Uterine smooth muscle cell (primary cell): ENCODE results near the gene HDAC5. TPM values are rescaled to one million over a fixed set of nuclear protein-coding genes. Genes with fewer than 3 reads are reported as not detected.

Source experiments
- total RNA-seq: library from RNA; depleted of rRNA; stranded (reverse); fragments of >200 nt; gene quantifications from 2 replicates; pipeline ENCODE4 v1.2.3, GENCODE V29; 2014

HDAC5 gene
- 66.2 and 79.5 TPM in 2 replicates for total RNA-seq

GRCh38 chr17:44123356-44124117 lies at the start of gene HDAC5:
Gene HDAC5, minus strand, starts transcription at chr17:44123641. Its CDS starts 6,126 bp downstream, at chr17:44117515.

GRCh38 chr17:44170499-44171201 lies 47.2 kb upstream of the HDAC5 start, which contains the start of gene ASB16:
Gene ASB16, plus strand, starts transcription at chr17:44170704. Its CDS starts 86 bp downstream, at chr17:44170790.

GRCh38 chr17:44070455-44071197 lies 52.8 kb downstream of the HDAC5 start, which contains the start of gene G6PC3:
Gene G6PC3, plus strand, starts transcription at chr17:44070735. Its CDS starts 231 bp downstream, at chr17:44070966.

GRCh38 chr17:44066204-44066930 lies 57.1 kb downstream of the HDAC5 start, which contains the start of gene LSM12:
Gene LSM12, minus strand, starts transcription at chr17:44066671. Its CDS starts 84 bp downstream, at chr17:44066587.

Other genes with a start within 250 kb of the HDAC5 start
- gene MPP2, start 216.1 kb downstream of the HDAC5 start, total RNA-seq, result 2.1 and 3.9 TPM in 2 replicates
- not detected in 2 replicates for gene PPY, start 181.2 kb downstream of the HDAC5 start, total RNA-seq
- not detected in 2 replicates for gene PYY, start 169.7 kb downstream of the HDAC5 start, total RNA-seq
- gene NAGS, start 119.0 kb downstream of the HDAC5 start, total RNA-seq, result 2.9 and 6.4 TPM in 2 replicates
- 88.3 and 104 TPM in 2 replicates for gene TMEM101, start 108.7 kb downstream of the HDAC5 start, total RNA-seq
- gene LSM12, start 57.0 kb downstream of the HDAC5 start, total RNA-seq, result 28.9 and 30.1 TPM in 2 replicates
- 23.5 and 25.1 TPM in 2 replicates for gene G6PC3, start 52.9 kb downstream of the HDAC5 start, total RNA-seq
- 1.00 and 5.1 TPM in 2 replicates for gene HROB, start 18.3 kb upstream of the HDAC5 start, total RNA-seq
- gene ASB16, start 47.1 kb upstream of the HDAC5 start, total RNA-seq, result under 0.01 and 0.25 TPM in 2 replicates
- 24.5 and 28.1 TPM in 2 replicates for gene TMUB2, start 63.3 kb upstream of the HDAC5 start, total RNA-seq
- 40.2 and 46.3 TPM in 2 replicates for gene ATXN7L3, start 76.2 kb upstream of the HDAC5 start, total RNA-seq
- gene UBTF, start 96.0 kb upstream of the HDAC5 start, total RNA-seq, result 42.6 and 43.5 TPM in 2 replicates
- not detected in 2 replicates for gene SLC4A1, start 144.5 kb upstream of the HDAC5 start, total RNA-seq
- not detected in 2 replicates for gene RUNDC3A, start 185.0 kb upstream of the HDAC5 start, total RNA-seq
- 71.4 and 72.8 TPM in 2 replicates for gene SLC25A39, start 201.2 kb upstream of the HDAC5 start, total RNA-seq
- gene GRN, start 221.7 kb upstream of the HDAC5 start, total RNA-seq, result 124 and 289 TPM in 2 replicates
- gene FAM171A2, start 240.2 kb upstream of the HDAC5 start, total RNA-seq, result 1.8 and 4.0 TPM in 2 replicates